OCI-LY7 (cell line): ENCODE data around the gene DPYSL3.

Experiments
- EZH2phosphoT487 ChIP-seq: fragments of 200-600 bp; sonication (generic); IDR thresholded peaks from 2 replicates; pipeline ENCODE4 v1.6.1; 2018; ENCODE audit warnings: low read depth, borderline replicate concordance, mild to moderate bottlenecking, mixed run types, antibody characterized with exemption, low read length, moderate library complexity, mixed read lengths
- TF ChIP-seq, protein P1 (sequence below): fragments of 200-600 bp; sonication (generic); conservative IDR thresholded peaks from 2 replicates; pipeline ENCODE4 v1.5.1; 2014; ENCODE audit warnings: mild to moderate bottlenecking, antibody characterized with exemption, low read length, moderate library complexity, mixed read lengths

GRCh38 chr5:147490989-147491388 lies 18.9 kb downstream of the DPYSL3 start:
- TF ChIP-seq, protein P1, sequence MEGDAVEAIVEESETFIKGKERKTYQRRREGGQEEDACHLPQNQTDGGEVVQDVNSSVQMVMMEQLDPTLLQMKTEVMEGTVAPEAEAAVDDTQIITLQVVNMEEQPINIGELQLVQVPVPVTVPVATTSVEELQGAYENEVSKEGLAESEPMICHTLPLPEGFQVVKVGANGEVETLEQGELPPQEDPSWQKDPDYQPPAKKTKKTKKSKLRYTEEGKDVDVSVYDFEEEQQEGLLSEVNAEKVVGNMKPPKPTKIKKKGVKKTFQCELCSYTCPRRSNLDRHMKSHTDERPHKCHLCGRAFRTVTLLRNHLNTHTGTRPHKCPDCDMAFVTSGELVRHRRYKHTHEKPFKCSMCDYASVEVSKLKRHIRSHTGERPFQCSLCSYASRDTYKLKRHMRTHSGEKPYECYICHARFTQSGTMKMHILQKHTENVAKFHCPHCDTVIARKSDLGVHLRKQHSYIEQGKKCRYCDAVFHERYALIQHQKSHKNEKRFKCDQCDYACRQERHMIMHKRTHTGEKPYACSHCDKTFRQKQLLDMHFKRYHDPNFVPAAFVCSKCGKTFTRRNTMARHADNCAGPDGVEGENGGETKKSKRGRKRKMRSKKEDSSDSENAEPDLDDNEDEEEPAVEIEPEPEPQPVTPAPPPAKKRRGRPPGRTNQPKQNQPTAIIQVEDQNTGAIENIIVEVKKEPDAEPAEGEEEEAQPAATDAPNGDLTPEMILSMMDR: no peak
- no peak for TF ChIP-seq EZH2phosphoT487
